Activated CD4-positive, alpha-beta T cell treated with anti-CD3 and anti-CD28 coated beads, Interleukin-2, amount 50 U/mL, for 48 hours (primary cell): ENCODE measurements around the gene CREBRF.
A peak's percentile ranks its signal among the peaks of the same experiment; 100 is the strongest.

Source experiments
- DNase-seq, 2 experiments: peaks; one replicate each; pipeline ENCODE4 v3.0.0-alpha.2; 2020

Gene CREBRF

DNA sequence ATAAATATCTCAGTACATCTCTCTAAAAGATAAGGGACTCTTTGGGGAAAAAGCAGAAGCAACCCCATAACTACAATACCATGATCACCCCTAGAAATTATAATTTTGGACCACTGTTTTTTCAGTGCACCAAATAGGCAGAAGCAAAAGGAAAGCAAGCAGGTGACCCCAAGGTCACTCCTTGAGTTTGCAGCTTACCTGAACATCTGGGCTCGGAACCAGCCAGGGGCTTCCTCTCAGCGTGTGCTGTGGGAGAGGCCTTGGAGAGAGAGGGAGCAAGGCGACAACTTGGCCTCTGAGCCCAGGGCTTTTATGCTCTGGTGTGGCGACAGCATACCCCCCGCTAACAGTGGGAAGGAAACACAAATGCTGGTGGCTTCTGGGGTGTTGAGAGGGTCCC, 105.0 kb downstream of the CREBRF start:
- DNase-seq: no peak

DNA sequence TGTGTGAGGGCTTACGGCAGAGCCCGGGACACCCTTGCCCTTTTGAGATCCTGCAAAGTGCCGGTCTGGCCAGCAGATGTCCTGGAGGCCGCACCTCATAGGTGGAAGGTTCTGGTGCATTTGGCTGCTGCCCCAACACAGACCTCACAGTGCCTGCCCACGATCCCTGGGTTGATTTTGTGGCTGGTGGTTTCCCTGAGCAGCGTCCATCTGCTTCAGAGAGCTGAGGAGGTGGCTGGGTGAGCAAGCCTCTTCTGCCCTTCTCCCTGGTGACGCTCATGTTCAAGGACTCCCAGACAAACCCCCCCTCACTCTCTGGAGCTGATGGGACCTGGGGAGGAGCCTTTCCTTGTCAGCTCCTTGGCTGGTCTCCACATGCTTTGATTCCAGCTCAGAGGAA, 107.1 kb downstream of the CREBRF start:
- DNase-seq: no peak

DNA sequence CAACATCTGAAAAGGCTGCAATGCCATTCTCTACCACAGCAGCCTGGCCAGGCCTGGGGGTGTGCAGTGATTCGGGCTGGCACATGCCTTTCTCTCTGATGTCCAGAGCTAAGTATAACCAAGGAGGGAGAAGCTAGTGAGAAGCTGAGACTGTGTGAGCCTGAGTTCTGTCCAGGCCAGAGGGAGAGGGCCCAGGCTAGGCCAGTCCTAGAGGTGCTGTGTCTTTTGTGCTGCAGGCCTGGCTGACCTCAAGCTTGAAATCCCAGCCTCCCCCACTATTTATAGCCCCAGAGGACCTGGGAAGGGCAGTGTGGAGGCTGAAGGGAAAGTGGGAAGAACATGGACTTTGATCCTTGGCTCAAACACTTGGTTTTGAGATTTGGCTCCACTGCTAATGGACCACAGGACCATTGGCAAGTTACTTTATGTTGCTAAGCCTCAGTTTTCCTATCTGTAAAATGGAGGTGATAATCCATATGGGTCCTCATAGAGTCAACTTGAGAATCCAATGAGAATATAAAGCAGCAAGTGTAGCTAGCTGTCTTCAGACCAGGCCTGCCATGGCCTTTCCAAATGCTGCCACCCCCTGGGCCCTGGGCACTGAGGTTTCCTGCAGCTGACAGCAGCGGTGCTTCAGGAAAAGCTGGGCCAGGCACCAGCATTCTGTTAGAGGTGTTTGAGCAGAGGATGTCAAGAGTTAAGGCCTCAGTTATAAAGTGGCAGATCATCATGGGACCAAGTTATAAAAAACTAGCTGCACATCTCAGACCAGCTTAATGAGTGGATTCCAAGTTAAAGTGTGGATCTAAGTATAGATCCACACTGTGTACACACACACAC, 109.2 kb downstream of the CREBRF start:
- no peak for DNase-seq

DNA sequence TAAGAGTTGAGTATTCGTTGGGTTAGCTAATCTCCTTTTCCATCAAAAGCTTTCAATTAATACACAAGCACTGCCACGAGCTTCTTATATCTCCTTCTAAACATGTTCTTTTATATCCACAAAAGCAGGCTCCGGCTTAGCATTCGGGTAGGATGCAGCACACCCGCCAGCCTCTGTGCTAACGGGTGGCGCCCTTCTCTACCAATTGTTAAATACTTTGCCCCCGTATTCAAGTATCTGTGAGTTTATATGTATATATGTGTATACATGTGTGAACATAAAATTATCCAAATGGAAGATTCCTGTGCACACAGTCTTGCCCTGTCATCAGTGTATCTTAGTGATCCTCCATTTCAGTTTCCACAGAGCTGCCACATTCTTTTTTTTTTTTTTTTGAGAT, 116.0 kb downstream of the CREBRF start:
- DNase-seq: no peak

DNA sequence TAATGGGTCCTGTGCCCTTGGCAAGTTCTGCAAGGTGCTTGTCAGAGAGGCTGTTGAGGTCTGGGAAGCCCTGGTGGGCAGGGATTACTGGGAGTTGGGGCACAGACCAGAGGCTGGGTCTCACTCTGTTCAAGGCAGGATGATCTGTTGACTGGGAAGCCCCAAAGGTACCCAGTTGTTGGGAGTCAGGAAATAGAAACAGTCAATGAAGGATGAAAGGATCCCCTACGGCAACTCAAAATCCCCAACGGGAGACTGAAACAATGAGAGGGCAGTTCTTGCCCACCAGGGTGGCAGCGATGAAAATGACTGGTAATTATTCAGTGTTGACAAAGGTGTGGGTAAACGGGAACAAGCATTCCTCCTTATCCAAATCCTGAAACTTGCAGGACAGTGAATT, 119.4 kb downstream of the CREBRF start:
- no peak for DNase-seq

DNA sequence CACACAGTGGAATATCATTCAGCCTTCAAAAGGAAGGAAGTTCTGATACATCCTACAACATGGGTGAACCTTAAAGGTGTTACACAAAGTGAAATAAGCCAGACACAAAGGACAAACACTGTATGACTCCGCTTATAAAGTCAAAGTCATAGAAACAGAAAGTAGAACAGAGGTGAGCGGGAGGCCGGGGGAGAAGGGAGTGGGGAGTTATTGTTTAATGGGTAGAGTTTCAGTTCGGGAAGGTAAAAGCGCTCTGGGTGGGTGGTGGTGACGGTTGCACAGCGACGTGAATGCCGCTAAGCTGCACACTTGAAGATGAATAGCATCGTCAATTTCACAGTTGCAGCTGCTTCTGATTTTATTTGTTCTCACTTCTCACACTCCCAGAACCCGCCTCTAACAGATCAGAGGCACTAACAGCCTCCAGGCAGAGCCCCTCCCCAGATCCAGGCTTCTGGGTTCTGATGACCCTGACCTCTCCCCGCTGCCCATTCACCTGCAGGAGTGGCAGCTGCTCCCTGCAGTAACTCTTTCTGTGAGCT, 122.3 kb downstream of the CREBRF start:
- DNase-seq: peak; percentile 13 to 16

DNA sequence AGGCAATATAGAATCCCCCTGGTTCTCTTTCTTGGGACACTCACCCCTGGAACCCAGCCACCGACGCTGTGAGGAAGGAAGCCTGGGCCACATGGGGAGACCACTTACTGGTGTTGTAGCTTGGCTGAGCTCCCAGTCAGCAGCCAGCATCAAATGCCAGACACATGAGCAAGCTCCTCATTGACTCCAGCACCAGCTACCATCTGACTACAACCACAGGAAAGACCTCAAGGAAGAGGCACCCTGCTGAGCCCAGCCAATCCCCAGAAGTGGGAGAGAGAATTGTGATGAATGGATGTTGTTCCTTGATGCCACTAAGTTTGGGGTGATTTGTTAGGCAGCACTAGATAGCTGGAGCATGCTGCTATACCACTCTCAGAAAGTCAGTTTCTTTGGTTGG, 124.2 kb downstream of the CREBRF start:
- no peak for DNase-seq

DNA sequence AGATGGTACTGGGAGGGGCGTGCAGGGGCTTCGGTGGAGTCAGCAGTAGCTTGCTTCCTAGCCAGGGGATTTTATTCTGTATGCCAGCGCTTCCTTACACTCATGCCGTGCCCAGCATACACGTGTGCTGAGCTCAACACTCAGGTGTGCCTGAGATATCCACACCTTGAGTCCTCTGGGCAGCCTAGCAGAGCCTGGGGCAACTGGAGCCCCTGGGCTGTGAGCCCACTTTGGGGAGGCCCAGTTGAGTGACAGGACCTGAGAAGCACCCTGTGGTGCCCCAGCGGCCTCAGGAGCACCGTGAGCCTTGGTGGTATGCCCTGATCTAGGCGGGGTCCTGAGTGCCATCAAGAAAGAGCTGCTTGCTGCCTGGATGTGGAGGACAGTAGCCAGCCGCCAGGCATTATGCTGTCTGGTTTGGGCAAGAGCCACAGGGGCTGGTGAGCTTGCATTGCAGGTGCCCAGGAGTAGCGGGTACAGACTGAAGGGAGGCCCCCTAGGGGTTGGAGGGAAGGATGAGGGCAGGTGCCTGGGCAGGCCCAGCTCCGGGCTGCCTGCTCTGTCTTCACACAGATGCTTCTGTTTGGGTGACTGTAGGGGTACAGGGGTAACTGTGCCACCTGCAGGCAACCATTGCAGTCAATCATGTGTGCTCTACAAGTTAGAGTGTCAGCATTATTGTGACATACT, 131.0 kb downstream of the CREBRF start:
- peak in 1 of 2 experiments; percentile 8 for DNase-seq

DNA sequence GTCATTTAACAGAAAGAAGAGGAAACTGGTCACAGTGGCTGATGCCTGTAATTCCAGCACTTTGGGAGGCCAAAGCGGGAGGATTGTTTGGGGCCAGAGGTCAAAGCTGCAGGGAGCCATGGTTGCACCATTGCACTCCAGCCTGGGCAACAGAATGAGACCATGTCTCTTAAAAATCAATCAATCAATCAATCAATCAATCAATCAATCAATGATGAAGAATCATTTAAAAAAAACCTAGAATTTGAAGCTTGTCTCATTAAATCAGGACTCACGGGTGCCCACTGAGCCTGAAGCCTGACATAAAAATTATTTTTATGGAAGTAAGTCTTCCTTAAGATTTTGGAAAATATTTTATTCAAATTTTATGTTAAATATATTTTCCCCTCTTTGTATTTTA, 132.1 kb downstream of the CREBRF start:
- DNase-seq: no peak
